ENCODE data around the gene FREM2.

The FREM2 gene

GRCh38 chr13:38897521-38897920 lies 210.6 kb downstream of the FREM2 start:
- no peak for DNase-seq (ENCODE audit: low spot score)

- no peak for DNase-seq (ENCODE audit: low spot score)
These were observed 211.6 kb downstream of the FREM2 start for GRCh38 chr13:38898481-38898880.

GRCh38 chr13:38899571-38899970 lies 212.7 kb downstream of the FREM2 start:
- DNase-seq (ENCODE audit: low spot score), result no peak

- no peak for DNase-seq (ENCODE audit: low spot score)
These were observed 213.3 kb downstream of the FREM2 start for GRCh38 chr13:38900188-38900587.

GRCh38 chr13:38902551-38902950 lies 215.7 kb downstream of the FREM2 start:
- DNase-seq (ENCODE audit: low spot score), result no peak

- DNase-seq (ENCODE audit: low spot score), result no peak
These were observed 218.2 kb downstream of the FREM2 start for GRCh38 chr13:38905081-38905480.

GRCh38 chr13:38905861-38906260 lies 219.0 kb downstream of the FREM2 start:
- no peak for DNase-seq (ENCODE audit: low spot score)

- DNase-seq (ENCODE audit: low spot score), result no peak
These were observed 221.7 kb downstream of the FREM2 start for GRCh38 chr13:38908574-38908973.

GRCh38 chr13:38914070-38914469 lies 227.2 kb downstream of the FREM2 start:
- no peak for DNase-seq (ENCODE audit: low spot score)

GRCh38 chr13:38921081-38921480 lies 234.2 kb downstream of the FREM2 start:
- DNase-seq (ENCODE audit: low spot score), result no peak

- DNase-seq (ENCODE audit: low spot score), result no peak
These were observed 235.3 kb downstream of the FREM2 start for GRCh38 chr13:38922170-38922569.

- DNase-seq (ENCODE audit: low spot score), result no peak
These were observed 246.9 kb downstream of the FREM2 start for GRCh38 chr13:38933786-38934185.

Data from CD4-positive, alpha-beta T cell treated with Interleukin-6 at 100 ng/mL for 8 hours (primary cell).